ENCODE results near the gene KDM2B. TPM values are rescaled to one million over a fixed set of nuclear protein-coding genes. Genes with fewer than 3 reads are reported as not detected.

Gene KDM2B
- total and polyA plus RNA-seq, 2 experiments from 2014 or later = 13.6 to 22.7 TPM

- Histone ChIP-seq H3K27ac (no peak overlapping the region), H3K9me3 (ENCODE audit: low read depth) (no peaks in the 10 kb centered on the region), H4K20me1 (ENCODE audit: insufficient read depth, poor library complexity, severe bottlenecking) (no peaks in the 10 kb centered on the region), H2AFZ (no peak overlapping the region), H3K27me3 (no peaks in the 10 kb centered on the region), H3K9me2 (replicated peaks; ENCODE audit: insufficient read depth) (no peaks in the 10 kb centered on the region), H3K79me2 (no peaks in the 10 kb centered on the region), H3K4me1 (ENCODE audit: insufficient read depth) (peaks cover 8% of the 10 kb centered on the region), H3K4me2 (no peak overlapping the region), H3K36me3 (replicated peaks; ENCODE audit: insufficient read depth, low read depth) (no peaks in the 10 kb centered on the region), H3K4me3 (no peak overlapping the region)
- WGBS (ENCODE audit: low lambda C conversion rate, missing lambda C conversion rate) = 98% methylated on average over 2 of the region's 2 CpGs
- DNase-seq (ENCODE audit: low spot score) = no peak
- TF ChIP-seq CTCF (IDR thresholded peaks at IDR 0.05; ENCODE audit: poor library complexity) = no peak
- TF ChIP-seq EZH2phosphoT487 (IDR thresholded peaks at IDR 0.05; ENCODE audit: low read depth, severe bottlenecking, unreplicated experiment) = no peak
- no peak for TF ChIP-seq EZH2 (IDR thresholded peaks at IDR 0.05; ENCODE audit: borderline replicate concordance)
These were observed 105.5 kb downstream of the KDM2B start for GRCh38 chr12:121475279-121475678.

GRCh38 chr12:121472150-121472905 is 108.5 kb downstream of the KDM2B start:
- Histone ChIP-seq H3K9me3 (ENCODE audit: low read depth) (no peaks in the 10 kb centered on the region), H3K27ac (no peak overlapping the region), H4K20me1 (ENCODE audit: insufficient read depth, poor library complexity, severe bottlenecking) (no peaks in the 10 kb centered on the region), H3K36me3 (replicated peaks; ENCODE audit: insufficient read depth, low read depth) (no peaks in the 10 kb centered on the region), H2AFZ (no peak overlapping the region), H3K4me1 (ENCODE audit: insufficient read depth) (peaks cover 8% of the 10 kb centered on the region), H3K4me3 (no peak overlapping the region), H3K4me2 (no peak overlapping the region), H3K79me2 (no peaks in the 10 kb centered on the region), H3K9me2 (replicated peaks; ENCODE audit: insufficient read depth) (no peaks in the 10 kb centered on the region), H3K27me3 (no peaks in the 10 kb centered on the region)
- TF ChIP-seq EZH2phosphoT487 (IDR thresholded peaks at IDR 0.05; ENCODE audit: low read depth, severe bottlenecking, unreplicated experiment) (no peak), CTCF (IDR thresholded peaks at IDR 0.05; ENCODE audit: poor library complexity) (no peak), EZH2 (IDR thresholded peaks at IDR 0.05; ENCODE audit: borderline replicate concordance) (no peak)
- no peak for DNase-seq (ENCODE audit: low spot score)
- WGBS (ENCODE audit: low lambda C conversion rate, missing lambda C conversion rate) = 64% methylated on average over 7 of the region's 7 CpGs

GRCh38 chr12:121470751-121471150 is 110.1 kb downstream of the KDM2B start:
- Histone ChIP-seq H3K27me3 (no peaks in the 10 kb centered on the region), H3K36me3 (replicated peaks; ENCODE audit: insufficient read depth, low read depth) (no peaks in the 10 kb centered on the region), H3K4me3 (no peak overlapping the region), H4K20me1 (ENCODE audit: insufficient read depth, poor library complexity, severe bottlenecking) (peaks cover under 1% of the 10 kb centered on the region), H3K4me1 (ENCODE audit: insufficient read depth) (peaks cover 13% of the 10 kb centered on the region), H3K9me2 (replicated peaks; ENCODE audit: insufficient read depth) (no peaks in the 10 kb centered on the region), H3K9me3 (ENCODE audit: low read depth) (no peaks in the 10 kb centered on the region), H2AFZ (no peak overlapping the region), H3K27ac (no peak overlapping the region), H3K4me2 (no peak overlapping the region), H3K79me2 (peaks cover 1% of the 10 kb centered on the region)
- WGBS (ENCODE audit: low lambda C conversion rate, missing lambda C conversion rate) = 98% methylated on average over 2 of the region's 2 CpGs
- TF ChIP-seq EZH2 (IDR thresholded peaks at IDR 0.05; ENCODE audit: borderline replicate concordance) = no peak
- no peak for TF ChIP-seq CTCF (IDR thresholded peaks at IDR 0.05; ENCODE audit: poor library complexity)
- TF ChIP-seq EZH2phosphoT487 (IDR thresholded peaks at IDR 0.05; ENCODE audit: low read depth, severe bottlenecking, unreplicated experiment) = no peak
- DNase-seq (ENCODE audit: low spot score) = no peak
